ENCODE data around the gene AP5B1.
A peak's percentile ranks its signal among the peaks of the same experiment; 100 is the strongest.

Gene AP5B1

DNA sequence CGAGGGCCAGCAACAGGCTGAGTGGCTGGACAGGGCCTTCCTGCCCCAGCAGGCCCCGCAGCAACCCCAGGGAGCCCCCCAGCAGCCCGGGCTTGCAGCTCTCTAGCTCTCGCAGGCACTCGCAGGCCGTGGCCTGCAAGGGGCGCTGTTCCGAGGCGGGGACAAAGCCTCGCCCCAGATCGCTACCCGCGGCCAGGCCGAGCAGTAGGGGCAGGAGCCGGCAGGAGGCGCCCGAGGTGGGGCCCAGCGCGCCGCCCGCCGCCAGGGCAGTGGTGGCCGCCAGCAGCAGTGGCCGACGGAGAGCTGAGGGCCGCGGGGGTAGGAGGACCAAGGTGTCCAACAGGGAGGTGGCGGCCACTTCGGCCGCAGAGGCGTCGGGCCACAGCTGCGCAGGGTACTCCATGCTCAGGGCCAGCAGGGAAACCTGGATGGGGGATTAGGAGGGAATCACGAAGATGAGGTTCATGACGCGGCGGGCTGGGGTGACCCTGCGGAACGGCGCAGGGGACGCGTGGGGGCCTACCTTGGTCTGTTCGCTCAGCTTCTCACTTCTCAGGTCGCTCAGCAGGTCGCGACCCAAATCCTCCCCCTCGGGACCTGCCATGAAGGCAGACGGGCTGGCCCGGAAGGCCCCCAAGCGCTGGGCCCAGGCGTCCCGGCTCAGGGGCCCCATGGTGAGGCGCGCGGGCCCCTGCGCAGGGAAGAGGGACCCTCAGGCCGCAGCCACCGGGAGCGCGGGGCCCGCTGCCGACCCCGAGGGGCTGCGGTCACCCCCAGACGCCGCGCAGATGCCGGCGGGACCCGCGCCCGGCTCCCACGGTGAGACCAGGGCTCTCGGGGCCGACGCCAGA is 632 bp downstream of the AP5B1 start:
- Histone ChIP-seq H3K9ac (ENCODE audit: low read depth, low read length) (peak overlapping the region; percentile 65; the same call in 1 of the 2 replicates), H3K4me1 (ENCODE audit: insufficient read depth, low read length) (no peaks in the 10 kb centered on the region), H3K27me3 (ENCODE audit: insufficient read depth, low read length) (peaks cover 41% of the 10 kb centered on the region), H3K27ac (ENCODE audit: low read length) (no peak overlapping the region), H3K4me3 (ENCODE audit: low read length) (peak overlapping the region; percentile 78), H3K36me3 (ENCODE audit: insufficient read depth, low read depth, low read length) (peaks cover 11% of the 10 kb centered on the region; the same call in 1 of the 2 replicates), H3K9me3 (ENCODE audit: insufficient read depth, low read depth, low read length) (no peaks in the 10 kb centered on the region)

DNA sequence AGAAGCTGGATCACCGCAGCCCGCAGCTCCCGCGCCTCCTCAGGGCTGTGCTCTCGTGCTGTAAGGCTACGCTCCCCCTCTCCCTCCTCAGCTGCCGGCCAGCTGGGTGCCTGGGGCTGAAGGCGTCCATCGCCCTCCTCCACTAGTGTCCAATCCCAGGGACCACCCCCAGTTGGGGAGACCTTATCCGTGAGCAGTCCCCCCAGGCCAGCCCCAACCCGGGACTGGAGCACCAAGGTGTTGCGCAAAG is 1.2 kb downstream of the AP5B1 start:
- no peaks in the 10 kb centered on the region for H3K9me3 ChIP-seq (ENCODE audit: insufficient read depth, low read depth, low read length)
- peaks cover 11% of the 10 kb centered on the region; the same call in 1 of the 2 replicates for H3K36me3 ChIP-seq (ENCODE audit: insufficient read depth, low read depth, low read length)
- no peak overlapping the region for H3K27ac ChIP-seq (ENCODE audit: low read length)
- H3K27me3 ChIP-seq (ENCODE audit: insufficient read depth, low read length): peaks cover 36% of the 10 kb centered on the region
- no peaks in the 10 kb centered on the region for H3K4me1 ChIP-seq (ENCODE audit: insufficient read depth, low read length)
- H3K4me3 ChIP-seq (ENCODE audit: low read length): peak overlapping the region; percentile 57
- no peak overlapping the region for H3K9ac ChIP-seq (ENCODE audit: low read depth, low read length)

DNA sequence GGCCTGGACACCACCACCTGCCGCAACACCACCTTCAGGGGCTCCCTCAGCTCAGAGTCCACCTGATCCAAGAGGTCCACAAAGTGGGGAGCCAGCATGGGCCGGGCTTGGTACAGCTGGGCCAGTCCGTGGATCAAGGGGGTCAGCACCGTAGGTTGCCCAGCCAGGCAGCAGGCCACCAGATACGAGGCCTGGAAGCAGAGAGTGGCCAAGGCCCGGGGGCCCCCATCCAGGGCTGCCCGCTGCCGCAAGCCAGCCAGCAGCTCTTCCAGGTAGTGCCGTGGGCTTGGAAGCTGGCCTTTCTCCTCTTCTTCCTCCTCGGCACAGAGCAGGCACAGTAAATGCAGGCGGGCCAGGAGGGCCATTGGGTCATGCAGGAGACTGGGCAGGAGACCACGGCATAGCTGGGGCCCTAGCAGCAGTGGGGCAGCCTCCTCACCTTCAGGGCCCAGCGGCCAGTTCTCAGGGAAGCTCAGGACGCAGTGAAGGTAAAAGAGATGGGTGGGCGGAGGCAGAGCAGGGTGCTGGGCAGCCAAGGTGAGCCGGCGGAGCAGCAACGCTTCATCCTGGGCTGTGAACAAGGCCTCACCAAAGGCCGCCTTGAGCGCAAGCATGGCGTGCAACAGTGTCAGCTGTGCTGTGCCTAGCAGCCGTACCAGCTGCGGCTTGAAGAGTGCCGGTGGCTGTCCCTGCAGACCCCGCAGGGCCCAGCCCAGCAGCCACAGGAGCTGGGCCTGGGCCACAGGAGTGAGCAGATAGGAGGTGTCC is 1.7 kb downstream of the AP5B1 start:
- peaks cover 11% of the 10 kb centered on the region; the same call in 1 of the 2 replicates for H3K36me3 ChIP-seq (ENCODE audit: insufficient read depth, low read depth, low read length)
- no peaks in the 10 kb centered on the region for H3K9me3 ChIP-seq (ENCODE audit: insufficient read depth, low read depth, low read length)
- H3K27me3 ChIP-seq (ENCODE audit: insufficient read depth, low read length): peaks cover 31% of the 10 kb centered on the region
- H3K4me1 ChIP-seq (ENCODE audit: insufficient read depth, low read length): no peaks in the 10 kb centered on the region
- H3K27ac ChIP-seq (ENCODE audit: low read length): no peak overlapping the region
- H3K4me3 ChIP-seq (ENCODE audit: low read length): peak overlapping the region; percentile 57; the same call in 1 of the 2 replicates
- H3K9ac ChIP-seq (ENCODE audit: low read depth, low read length): no peak overlapping the region

DNA sequence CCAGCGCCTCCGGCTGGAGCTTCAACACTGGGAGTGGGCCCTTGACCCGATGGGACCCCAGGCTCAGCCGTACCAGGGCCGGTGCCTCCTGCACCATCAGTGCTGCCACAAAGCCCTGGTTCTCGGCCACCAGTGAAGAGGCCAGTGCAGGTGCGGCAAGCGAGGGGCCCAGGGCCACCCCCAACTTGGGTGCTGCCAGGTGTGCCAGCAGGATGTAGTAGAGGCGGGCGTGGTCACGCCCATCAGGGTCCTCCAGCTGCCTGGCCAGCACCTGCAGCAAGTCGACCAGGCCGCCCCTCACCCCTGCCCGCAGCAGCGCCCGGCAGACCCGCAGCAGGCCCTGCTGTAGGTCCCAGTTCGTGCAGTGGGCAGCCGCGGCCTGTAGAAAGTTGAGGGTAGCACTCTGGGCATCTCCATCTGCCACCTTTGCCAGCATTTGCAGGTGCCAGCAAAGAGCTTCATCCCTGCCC is 2.3 kb downstream of the AP5B1 start:
- Histone ChIP-seq H3K9ac (ENCODE audit: low read depth, low read length) (no peak overlapping the region), H3K36me3 (ENCODE audit: insufficient read depth, low read depth, low read length) (peaks cover 11% of the 10 kb centered on the region; the same call in 1 of the 2 replicates), H3K4me1 (ENCODE audit: insufficient read depth, low read length) (no peaks in the 10 kb centered on the region), H3K27ac (ENCODE audit: low read length) (no peak overlapping the region), H3K9me3 (ENCODE audit: insufficient read depth, low read depth, low read length) (no peaks in the 10 kb centered on the region), H3K27me3 (ENCODE audit: insufficient read depth, low read length) (peaks cover 26% of the 10 kb centered on the region), H3K4me3 (ENCODE audit: low read length) (no peak overlapping the region)

DNA sequence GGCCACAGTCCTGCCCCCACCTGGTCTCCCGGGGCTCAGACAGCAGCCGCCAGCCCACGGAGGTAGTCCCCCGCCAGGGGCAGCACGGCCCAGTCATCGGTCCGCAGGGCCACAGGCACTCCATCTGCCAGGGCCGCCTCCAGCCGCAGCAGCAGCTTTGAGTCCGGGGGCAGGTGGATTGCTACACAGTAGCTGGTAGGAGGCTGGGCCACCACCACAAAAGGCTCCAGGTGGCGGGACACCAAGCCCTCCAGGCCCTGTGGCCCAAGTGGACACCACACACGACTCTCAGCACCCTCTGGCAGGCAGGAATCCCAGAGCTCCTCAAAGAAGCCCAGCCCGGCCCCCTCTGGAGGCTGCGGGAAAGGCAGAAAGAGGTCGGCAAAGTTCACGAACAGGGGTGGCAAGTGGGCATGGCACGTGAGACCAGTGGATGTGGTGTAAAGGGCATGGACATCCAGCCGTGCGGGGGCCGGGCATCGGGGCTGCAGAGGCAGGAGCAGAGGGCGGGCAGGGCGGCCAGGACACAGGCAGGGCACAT is 2.9 kb downstream of the AP5B1 start:
- H3K27me3 ChIP-seq (ENCODE audit: insufficient read depth, low read length): peaks cover 20% of the 10 kb centered on the region
- no peak overlapping the region for H3K27ac ChIP-seq (ENCODE audit: low read length)
- no peaks in the 10 kb centered on the region for H3K9me3 ChIP-seq (ENCODE audit: insufficient read depth, low read depth, low read length)
- no peak overlapping the region for H3K4me3 ChIP-seq (ENCODE audit: low read length)
- H3K36me3 ChIP-seq (ENCODE audit: insufficient read depth, low read depth, low read length): peaks cover 11% of the 10 kb centered on the region; the same call in 1 of the 2 replicates
- no peak overlapping the region for H3K9ac ChIP-seq (ENCODE audit: low read depth, low read length)
- no peaks in the 10 kb centered on the region for H3K4me1 ChIP-seq (ENCODE audit: insufficient read depth, low read length)

DNA sequence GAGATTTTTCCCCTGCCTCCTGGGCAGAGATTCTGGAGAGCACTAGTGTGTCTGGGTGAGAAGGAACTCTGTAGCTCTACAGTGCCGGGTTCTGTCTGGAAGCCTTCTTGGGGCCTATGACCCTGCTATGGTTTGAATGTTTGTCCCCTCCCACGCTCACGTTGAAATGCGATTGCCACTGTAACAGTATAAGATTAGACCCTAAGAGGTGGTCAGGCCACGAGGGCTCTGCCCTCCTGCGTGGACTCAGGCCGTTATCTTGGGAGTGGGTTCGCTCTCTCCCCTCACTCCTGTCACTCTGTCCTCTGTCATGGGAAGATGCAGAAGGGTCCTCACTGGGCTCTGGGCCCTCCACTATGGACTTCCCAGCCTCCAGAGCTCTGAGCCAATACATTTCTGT is 3.5 kb downstream of the AP5B1 start:
- Histone ChIP-seq H3K36me3 (ENCODE audit: insufficient read depth, low read depth, low read length) (peaks cover 11% of the 10 kb centered on the region; the same call in 1 of the 2 replicates), H3K9ac (ENCODE audit: low read depth, low read length) (no peak overlapping the region; the same call in 1 of the 2 replicates), H3K4me3 (ENCODE audit: low read length) (no peak overlapping the region), H3K27me3 (ENCODE audit: insufficient read depth, low read length) (peaks cover 14% of the 10 kb centered on the region), H3K4me1 (ENCODE audit: insufficient read depth, low read length) (no peaks in the 10 kb centered on the region), H3K27ac (ENCODE audit: low read length) (no peak overlapping the region), H3K9me3 (ENCODE audit: insufficient read depth, low read depth, low read length) (no peaks in the 10 kb centered on the region)

DNA sequence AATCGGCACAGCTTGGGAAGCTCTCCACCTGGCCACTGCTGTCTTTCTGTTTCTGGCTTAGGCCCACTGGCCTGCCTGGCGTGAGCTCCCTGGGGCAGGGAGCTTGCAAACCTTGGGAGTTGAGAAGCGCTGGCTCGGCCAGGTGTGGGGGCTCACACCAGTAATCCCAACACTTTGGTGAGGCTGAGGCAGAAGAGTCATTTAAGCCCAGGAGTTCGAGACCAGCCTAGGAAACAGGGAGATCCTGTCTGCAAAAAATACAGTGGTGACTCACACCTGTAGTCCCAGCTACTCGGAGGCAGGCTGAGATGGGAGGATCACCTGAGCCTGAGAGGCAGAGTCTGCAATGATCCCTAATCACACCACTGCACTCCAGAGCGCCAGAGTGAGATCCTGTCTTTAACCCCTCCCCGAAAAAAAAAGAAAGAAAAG is 4.0 kb downstream of the AP5B1 start:
- Histone ChIP-seq H3K36me3 (ENCODE audit: insufficient read depth, low read depth, low read length) (peaks cover 11% of the 10 kb centered on the region; the same call in 1 of the 2 replicates), H3K4me3 (ENCODE audit: low read length) (no peak overlapping the region), H3K27ac (ENCODE audit: low read length) (no peak overlapping the region), H3K4me1 (ENCODE audit: insufficient read depth, low read length) (no peaks in the 10 kb centered on the region), H3K9ac (ENCODE audit: low read depth, low read length) (no peak overlapping the region), H3K27me3 (ENCODE audit: insufficient read depth, low read length) (peaks cover 9% of the 10 kb centered on the region), H3K9me3 (ENCODE audit: insufficient read depth, low read depth, low read length) (no peaks in the 10 kb centered on the region)

DNA sequence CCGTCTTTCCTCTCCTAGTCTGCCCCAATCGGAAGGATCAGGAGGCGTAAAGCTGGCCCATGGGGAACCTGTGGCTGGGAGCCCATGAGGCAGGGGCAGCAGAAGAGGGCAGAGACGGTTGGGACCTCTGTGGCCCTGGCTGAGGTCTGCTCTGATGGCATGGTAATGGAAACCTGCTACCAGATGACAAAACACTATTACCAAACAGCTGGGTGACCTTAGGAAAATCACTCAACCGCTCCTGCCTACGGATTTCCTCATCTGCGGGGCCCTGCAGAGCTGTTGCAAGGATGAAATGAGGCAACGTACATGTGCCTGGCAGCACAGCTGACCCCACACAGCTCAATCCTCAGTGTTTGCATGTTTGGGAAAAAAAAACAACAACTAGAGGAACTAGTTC is 4.6 kb downstream of the AP5B1 start:
- Histone ChIP-seq H3K4me1 (ENCODE audit: insufficient read depth, low read length) (no peaks in the 10 kb centered on the region), H3K27ac (ENCODE audit: low read length) (no peak overlapping the region), H3K9me3 (ENCODE audit: insufficient read depth, low read depth, low read length) (no peaks in the 10 kb centered on the region)

DNA sequence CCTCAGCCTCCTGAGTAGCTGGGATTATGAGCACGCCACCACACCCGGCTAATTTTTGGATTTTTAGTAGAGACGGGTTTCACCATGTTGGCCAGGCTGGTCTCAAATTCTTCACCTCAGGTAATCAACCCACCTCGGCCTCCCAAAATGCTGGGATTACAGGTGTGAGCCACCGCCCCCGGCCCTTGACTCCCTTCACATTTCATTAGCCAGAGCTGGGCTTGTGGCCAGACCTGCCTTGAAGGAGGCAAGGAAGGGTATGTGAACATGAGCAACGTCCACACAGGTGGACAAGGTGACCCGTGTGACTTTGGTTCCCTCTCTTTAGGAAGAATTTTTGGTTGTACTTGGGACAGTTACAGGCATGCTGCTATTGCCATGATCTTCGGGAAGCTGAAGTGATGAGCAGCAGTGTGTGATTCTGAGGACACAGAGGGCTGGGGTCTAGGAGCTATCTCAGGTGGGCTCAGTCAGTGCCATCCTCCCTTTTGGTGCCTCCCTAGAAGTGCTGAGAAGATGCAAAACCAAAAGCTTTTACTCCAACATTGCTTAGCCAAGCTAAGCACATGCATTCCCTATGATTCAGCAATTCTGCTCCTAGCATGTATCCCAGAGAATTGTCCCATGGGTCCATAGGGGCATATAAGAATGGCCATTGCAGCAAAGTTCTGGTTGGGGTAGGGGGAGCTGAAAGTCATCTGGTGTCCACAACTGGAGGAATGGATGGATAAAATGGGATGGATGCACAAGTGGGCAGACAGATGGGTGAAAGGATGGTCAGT is 6.1 kb downstream of the AP5B1 start:
- no peaks in the 10 kb centered on the region for H3K4me1 ChIP-seq (ENCODE audit: insufficient read depth, low read length)
- H3K9me3 ChIP-seq (ENCODE audit: insufficient read depth, low read depth, low read length): no peaks in the 10 kb centered on the region
- no peak overlapping the region for H3K4me3 ChIP-seq (ENCODE audit: low read length)
- H3K36me3 ChIP-seq (ENCODE audit: insufficient read depth, low read depth, low read length): peaks cover 11% of the 10 kb centered on the region; the same call in 1 of the 2 replicates
- no peak overlapping the region for H3K27ac ChIP-seq (ENCODE audit: low read length)
- H3K27me3 ChIP-seq (ENCODE audit: insufficient read depth, low read length): no peaks in the 10 kb centered on the region
- H3K9ac ChIP-seq (ENCODE audit: low read depth, low read length): no peak overlapping the region

More for the DNA sequence above, 4.6 kb downstream of the AP5B1 start:
- Histone ChIP-seq H3K4me3 (ENCODE audit: low read length) (no peak overlapping the region), H3K36me3 (ENCODE audit: insufficient read depth, low read depth, low read length) (peaks cover 11% of the 10 kb centered on the region; the same call in 1 of the 2 replicates), H3K9ac (ENCODE audit: low read depth, low read length) (no peak overlapping the region), H3K27me3 (ENCODE audit: insufficient read depth, low read length) (peaks cover 5% of the 10 kb centered on the region; the same call in 1 of the 2 replicates)

DNA sequence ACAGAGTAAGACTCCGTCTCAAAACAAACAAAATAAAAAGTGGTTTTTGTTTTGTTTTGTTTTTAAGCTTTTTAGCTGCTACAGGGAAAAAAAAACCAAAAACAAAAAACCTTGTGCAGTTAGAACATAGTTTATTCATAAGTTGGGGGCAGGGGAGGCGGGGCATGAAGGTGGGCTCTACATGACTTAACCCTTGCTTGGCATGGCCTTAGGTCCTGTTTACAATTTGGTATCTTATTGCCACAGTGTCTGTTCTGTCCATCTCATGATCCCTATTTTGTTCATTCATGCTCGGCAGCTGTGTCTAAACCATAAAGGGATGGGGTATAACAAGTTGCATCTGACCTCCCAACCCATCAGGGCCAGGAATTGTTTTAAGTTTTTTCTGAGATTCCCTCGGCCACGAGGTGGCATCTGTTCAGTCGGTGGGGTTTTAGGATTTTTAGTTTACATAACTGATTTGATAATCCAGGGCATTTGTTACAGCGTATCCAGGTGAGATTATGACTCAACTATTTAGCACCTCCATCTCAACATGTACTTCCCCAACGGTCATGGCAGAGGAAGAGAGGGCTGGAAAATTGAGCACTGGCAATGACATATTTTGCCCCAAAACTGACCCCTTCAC is 6.9 kb downstream of the AP5B1 start:
- H3K4me3 ChIP-seq (ENCODE audit: low read length): no peak overlapping the region
- peaks cover 11% of the 10 kb centered on the region; the same call in 1 of the 2 replicates for H3K36me3 ChIP-seq (ENCODE audit: insufficient read depth, low read depth, low read length)
- H3K9me3 ChIP-seq (ENCODE audit: insufficient read depth, low read depth, low read length): no peaks in the 10 kb centered on the region
- H3K27ac ChIP-seq (ENCODE audit: low read length): no peak overlapping the region
- no peaks in the 10 kb centered on the region for H3K4me1 ChIP-seq (ENCODE audit: insufficient read depth, low read length)
- no peaks in the 10 kb centered on the region for H3K27me3 ChIP-seq (ENCODE audit: insufficient read depth, low read length)
- H3K9ac ChIP-seq (ENCODE audit: low read depth, low read length): no peak overlapping the region

Data from iPS-20b (cell line).